Caco-2 (cell line): ENCODE data around the gene ARNT2. TPM values are rescaled to one million over a fixed set of nuclear protein-coding genes. Genes with fewer than 3 reads are reported as not detected.

Source experiments
- BruUV-seq: library from RNA; stranded (reverse); fragments of 400-500 nt; replicated peaks from 2 replicates; lab custom pipeline; 2021; lab: Mats Ljungman, UMichigan
- CTCF ChIA-PET: fragments of 300-600 bp; sonication (Branson Sonifier 250); formaldehyde crosslinking; loops from one replicate; lab custom pipeline; 2022; ENCODE audit warnings: antibody characterized with exemption; lab: Charles Lee
- POLR2A ChIA-PET: fragments of 300-600 bp; sonication (Branson Sonifier 250); formaldehyde crosslinking; loops from one replicate; lab custom pipeline; 2022; ENCODE audit warnings: antibody characterized with exemption; lab: Charles Lee
- DNase-seq, 2 experiments: peaks; one replicate each; pipeline versions ENCODE4 v3.0.0 to v3.0.0-alpha.2; 2020 to 2022
- H3K27me3 ChIP-seq: replicated peaks from 2 replicates; pipeline ENCODE4 v1.6.0; 2011; ENCODE audit warnings: low read length; ENCODE audit not compliant: control insufficient read depth, insufficient read depth
- H3K36me3 ChIP-seq: 2 replicates; pipeline ENCODE4 v1.5.1; 2011; ENCODE audit warnings: low read length; ENCODE audit not compliant: control insufficient read depth, insufficient read depth
- H3K4me1 ChIP-seq: fragments of 250-450 bp; sonication (Bioruptor Pico); 2 replicates; pipeline ENCODE4 v1.5.1; 2020; ENCODE audit warnings: mild to moderate bottlenecking
- H3K4me3 ChIP-seq: 2 replicates; pipeline ENCODE4 v1.5.1; 2011; ENCODE audit warnings: low read depth, mild to moderate bottlenecking, control low read depth, low read length
- H3K9me3 ChIP-seq: fragments of 250-450 bp; sonication (Bioruptor Pico); 2 replicates; pipeline ENCODE4 v1.5.1; 2020; ENCODE audit warnings: mild to moderate bottlenecking, moderate library complexity
- H3K27ac Mint-ChIP-seq: one replicate; pipeline ENCODE4 v1.8.0; 2022; ENCODE audit warnings: mixed read lengths; ENCODE audit not compliant: unreplicated experiment
- H3K27me3 Mint-ChIP-seq: one replicate; pipeline ENCODE4 v1.8.0; 2022; ENCODE audit warnings: mixed read lengths; ENCODE audit not compliant: insufficient read depth, unreplicated experiment
- H3K36me3 Mint-ChIP-seq: one replicate; pipeline ENCODE4 v1.8.0; 2022; ENCODE audit warnings: mild to moderate bottlenecking, mixed read lengths; ENCODE audit not compliant: insufficient read depth, unreplicated experiment
- H3K4me1 Mint-ChIP-seq: one replicate; pipeline ENCODE4 v1.8.0; 2022; ENCODE audit warnings: low read depth, mixed read lengths; ENCODE audit not compliant: unreplicated experiment
- H3K4me3 Mint-ChIP-seq: one replicate; pipeline ENCODE4 v1.8.0; 2022; ENCODE audit warnings: mild to moderate bottlenecking, moderate library complexity, mixed read lengths; ENCODE audit not compliant: unreplicated experiment
- H3K9me3 Mint-ChIP-seq: one replicate; pipeline ENCODE4 v1.8.0; 2022; ENCODE audit warnings: mixed read lengths; ENCODE audit not compliant: unreplicated experiment
- CTCF ChIP-seq, 2 experiments: fragments of 200-600 bp in 1 of 2; IDR thresholded peaks; 1 replicate in 1 of 2; 2 replicates in 1 of 2; pipeline versions ENCODE4 v1.5.1 to v1.8.0; 2011 to 2022; ENCODE audit warnings: antibody characterized with exemption in 1 of 2, control low read depth in 1 of 2, inconsistent platforms in 1 of 2, low read depth in 1 of 2, low read length in 1 of 2, mild to moderate bottlenecking in 1 of 2, moderate library complexity in 1 of 2; ENCODE audit not compliant: insufficient read depth in 1 of 2, severe bottlenecking in 1 of 2, unreplicated experiment in 1 of 2
- intact Hi-C: fragments of 100-400 bp; cut with micrococcal nuclease; formaldehyde crosslinking; loops from one replicate; pipeline ENCODE4 v1.10.0; 2022; ENCODE audit not compliant: unreplicated experiment
- total RNA-seq: library from RNA; stranded (reverse); gene quantifications from 2 replicates; pipeline ENCODE4 v1.2.3, GENCODE V29; 2022

Gene ARNT2
- total RNA-seq, 1 experiment from 2014 or later = 0.23 TPM

GRCh38 chr15:80384432-80384831, 19.8 kb upstream of the ARNT2 start:
- no peak overlapping the region for H3K27ac Mint-ChIP-seq
- no peaks in the 10 kb centered on the region for H3K27me3 ChIP-seq
- H3K27me3 Mint-ChIP-seq = peaks cover 12% of the 10 kb centered on the region
- ChIA-PET CTCF (no interaction called here), POLR2A (no interaction called here)
- no peaks in the 10 kb centered on the region for H3K4me1 Mint-ChIP-seq
- no peaks in the 10 kb centered on the region for H3K36me3 ChIP-seq
- H3K4me3 Mint-ChIP-seq = no peak overlapping the region
- intact Hi-C loops = no loop called here
- no peak for TF ChIP-seq CTCF (IDR thresholded peaks at IDR 0.05; ENCODE audit: insufficient read depth in 1 of 2, low read depth in 1 of 2, low read length in 1 of 2, severe bottlenecking in 1 of 2, unreplicated experiment in 1 of 2)
- no peaks in the 10 kb centered on the region for H3K9me3 ChIP-seq
- H3K4me1 ChIP-seq = no peaks in the 10 kb centered on the region
- no TSS peak for BruUV-seq
- DNase-seq = no peak
- no peaks in the 10 kb centered on the region for H3K36me3 Mint-ChIP-seq
- no peak overlapping the region for H3K4me3 ChIP-seq
- H3K9me3 Mint-ChIP-seq = no peaks in the 10 kb centered on the region

GRCh38 chr15:80386151-80386550, 18.0 kb upstream of the ARNT2 start:
- H3K36me3 ChIP-seq = no peaks in the 10 kb centered on the region
- ChIA-PET CTCF (no interaction called here), POLR2A (no interaction called here)
- Mint-ChIP-seq H3K9me3 (no peaks in the 10 kb centered on the region), H3K27me3 (peaks cover 3% of the 10 kb centered on the region), H3K4me1 (no peaks in the 10 kb centered on the region), H3K36me3 (no peaks in the 10 kb centered on the region), H3K27ac (no peak overlapping the region), H3K4me3 (no peak overlapping the region)
- intact Hi-C loops = no loop called here
- no peak for DNase-seq
- no peak overlapping the region for H3K4me3 ChIP-seq
- H3K27me3 ChIP-seq = no peaks in the 10 kb centered on the region
- no TSS peak for BruUV-seq
- no peaks in the 10 kb centered on the region for H3K9me3 ChIP-seq
- TF ChIP-seq CTCF (IDR thresholded peaks at IDR 0.05; ENCODE audit: insufficient read depth in 1 of 2, low read depth in 1 of 2, low read length in 1 of 2, severe bottlenecking in 1 of 2, unreplicated experiment in 1 of 2) = no peak
- H3K4me1 ChIP-seq = no peaks in the 10 kb centered on the region

GRCh38 chr15:80388326-80388725, 15.9 kb upstream of the ARNT2 start:
- H3K36me3 ChIP-seq = no peaks in the 10 kb centered on the region
- DNase-seq = no peak
- no TSS peak for BruUV-seq
- no peak for TF ChIP-seq CTCF (IDR thresholded peaks at IDR 0.05; ENCODE audit: insufficient read depth in 1 of 2, low read depth in 1 of 2, low read length in 1 of 2, severe bottlenecking in 1 of 2, unreplicated experiment in 1 of 2)
- Mint-ChIP-seq H3K4me3 (no peak overlapping the region), H3K9me3 (no peaks in the 10 kb centered on the region), H3K27ac (no peak overlapping the region), H3K27me3 (peaks cover 3% of the 10 kb centered on the region), H3K36me3 (no peaks in the 10 kb centered on the region), H3K4me1 (no peaks in the 10 kb centered on the region)
- intact Hi-C loops = no loop called here
- H3K27me3 ChIP-seq = no peaks in the 10 kb centered on the region
- no peak overlapping the region for H3K4me3 ChIP-seq
- CTCF ChIA-PET = no interaction called here
- no peaks in the 10 kb centered on the region for H3K4me1 ChIP-seq
- POLR2A ChIA-PET = no interaction called here
- no peaks in the 10 kb centered on the region for H3K9me3 ChIP-seq
